ENCODE data around the gene AREL1.

AREL1 gene

GRCh38 chr14:74698465-74698864 is 14.4 kb downstream of the AREL1 start:
- peaks cover 0 to 9% (median 6%) of the 10 kb centered on the region in 4 experiments for H3K4me1 ChIP-seq (ENCODE audit: control extremely low read depth in 1 of 4, control insufficient read depth in 4 of 4, insufficient read depth in 4 of 4, low read length in 3 of 4)
- H3K36me3 ChIP-seq (ENCODE audit: control insufficient read depth in 4 of 4, insufficient read depth in 4 of 4, low read length in 3 of 4) = peaks cover 4 to 19% (median 7%) of the 10 kb centered on the region in 4 experiments
- ChIA-PET CTCF (interaction anchor here (2.1 kb wide), 1 partner anchor 11 kb away, joined by 4 read pairs; no protein-coding TSS in a partner anchor), POLR2A (no interaction called here)
- 95% methylated on average over 2 of the region's 4 CpGs for WGBS (ENCODE audit: insufficient coverage)
- no peak overlapping the region for H3K4me3 ChIP-seq (ENCODE audit: control insufficient read depth in 1 of 7, extremely low read depth in 1 of 7, insufficient read depth in 4 of 7, low read depth in 2 of 7, low read length in 6 of 7)
- DNase-seq = no peak
- H3K27ac ChIP-seq (ENCODE audit: insufficient read depth in 1 of 2, low read depth in 1 of 2, low read length in 2 of 2, poor library complexity in 1 of 2, severe bottlenecking in 2 of 2) = no peak overlapping the region
- no peaks in the 10 kb centered on the region for H3K27me3 ChIP-seq (replicated peaks in 2 of 5; ENCODE audit: control insufficient read depth in 4 of 5, insufficient read depth in 5 of 5, low read length in 4 of 5)
- H3K9me3 ChIP-seq (ENCODE audit: control extremely low read depth in 1 of 5, control insufficient read depth in 4 of 5, insufficient read depth in 2 of 5, low read depth in 1 of 5, low read length in 4 of 5) = peaks cover 0 to 10% (median 6%) of the 10 kb centered on the region in 5 experiments

- no peak for DNase-seq
- peaks cover 4 to 19% (median 7%) of the 10 kb centered on the region in 4 experiments for H3K36me3 ChIP-seq (ENCODE audit: control insufficient read depth in 4 of 4, insufficient read depth in 4 of 4, low read length in 3 of 4)
- H3K27ac ChIP-seq (ENCODE audit: insufficient read depth in 1 of 2, low read depth in 1 of 2, low read length in 2 of 2, poor library complexity in 1 of 2, severe bottlenecking in 2 of 2) = no peak overlapping the region
- H3K4me3 ChIP-seq (ENCODE audit: control insufficient read depth in 1 of 7, extremely low read depth in 1 of 7, insufficient read depth in 4 of 7, low read depth in 2 of 7, low read length in 6 of 7) = no peak overlapping the region
- peaks cover 0 to 10% (median 4%) of the 10 kb centered on the region in 5 experiments for H3K9me3 ChIP-seq (ENCODE audit: control extremely low read depth in 1 of 5, control insufficient read depth in 4 of 5, insufficient read depth in 2 of 5, low read depth in 1 of 5, low read length in 4 of 5)
- ChIA-PET POLR2A (no interaction called here), CTCF (interaction anchor here (2.1 kb wide), 1 partner anchor 10 kb away, joined by 4 read pairs; no protein-coding TSS in a partner anchor)
- WGBS (ENCODE audit: insufficient coverage) = 100% methylated on average over 1 of the region's 2 CpGs
- no peaks in the 10 kb centered on the region for H3K27me3 ChIP-seq (replicated peaks in 2 of 5; ENCODE audit: control insufficient read depth in 4 of 5, insufficient read depth in 5 of 5, low read length in 4 of 5)
- H3K4me1 ChIP-seq (ENCODE audit: control extremely low read depth in 1 of 4, control insufficient read depth in 4 of 4, insufficient read depth in 4 of 4, low read length in 3 of 4) = peaks cover 0 to 9% (median 6%) of the 10 kb centered on the region in 4 experiments
Observed at GRCh38 chr14:74697976-74698375, 14.9 kb downstream of the AREL1 start.

- no peak for DNase-seq
- H3K9me3 ChIP-seq (ENCODE audit: control extremely low read depth in 1 of 5, control insufficient read depth in 4 of 5, insufficient read depth in 2 of 5, low read depth in 1 of 5, low read length in 4 of 5) = peaks cover 0 to 8% (median 4%) of the 10 kb centered on the region in 5 experiments
- WGBS (ENCODE audit: insufficient coverage) = 94% methylated on average over 2 of the region's 2 CpGs
- H3K27ac ChIP-seq (ENCODE audit: insufficient read depth in 1 of 2, low read depth in 1 of 2, low read length in 2 of 2, poor library complexity in 1 of 2, severe bottlenecking in 2 of 2) = no peak overlapping the region
- ChIA-PET CTCF (interaction anchor here (1.9 to 2.1 kb wide), 2 partner anchors 10 to 13 kb away, joined by 4 to 5 read pairs; no protein-coding TSS in a partner anchor), POLR2A (no interaction called here)
- peaks cover 4 to 19% (median 7%) of the 10 kb centered on the region in 4 experiments for H3K36me3 ChIP-seq (ENCODE audit: control insufficient read depth in 4 of 4, insufficient read depth in 4 of 4, low read length in 3 of 4)
- no peak overlapping the region for H3K4me3 ChIP-seq (ENCODE audit: control insufficient read depth in 1 of 7, extremely low read depth in 1 of 7, insufficient read depth in 4 of 7, low read depth in 2 of 7, low read length in 6 of 7)
- H3K4me1 ChIP-seq (ENCODE audit: control extremely low read depth in 1 of 4, control insufficient read depth in 4 of 4, insufficient read depth in 4 of 4, low read length in 3 of 4) = peaks cover 0 to 9% (median 6%) of the 10 kb centered on the region in 4 experiments
- no peaks in the 10 kb centered on the region for H3K27me3 ChIP-seq (replicated peaks in 2 of 5; ENCODE audit: control insufficient read depth in 4 of 5, insufficient read depth in 5 of 5, low read length in 4 of 5)
Observed at GRCh38 chr14:74697543-74697942, 15.3 kb downstream of the AREL1 start.

- no CpG with 5 or more reads among the region's 1 CpG for WGBS (ENCODE audit: insufficient coverage)
- CTCF ChIA-PET = interaction anchor here (1.9 to 2.1 kb wide), 2 partner anchors 9 to 12 kb away, joined by 4 to 5 read pairs; no protein-coding TSS in a partner anchor
- DNase-seq = no peak
- H3K4me1 ChIP-seq (ENCODE audit: control extremely low read depth in 1 of 4, control insufficient read depth in 4 of 4, insufficient read depth in 4 of 4, low read length in 3 of 4) = peaks cover 0 to 9% (median 6%) of the 10 kb centered on the region in 4 experiments
- H3K9me3 ChIP-seq (ENCODE audit: control extremely low read depth in 1 of 5, control insufficient read depth in 4 of 5, insufficient read depth in 2 of 5, low read depth in 1 of 5, low read length in 4 of 5) = peaks cover 0 to 3% (median under 1%) of the 10 kb centered on the region in 5 experiments
- H3K27ac ChIP-seq (ENCODE audit: insufficient read depth in 1 of 2, low read depth in 1 of 2, low read length in 2 of 2, poor library complexity in 1 of 2, severe bottlenecking in 2 of 2) = no peak overlapping the region
- peaks cover 0 to 20% (median 5%) of the 10 kb centered on the region in 4 experiments for H3K36me3 ChIP-seq (ENCODE audit: control insufficient read depth in 4 of 4, insufficient read depth in 4 of 4, low read length in 3 of 4)
- POLR2A ChIA-PET = no interaction called here
- no peak overlapping the region for H3K4me3 ChIP-seq (ENCODE audit: control insufficient read depth in 1 of 7, extremely low read depth in 1 of 7, insufficient read depth in 4 of 7, low read depth in 2 of 7, low read length in 6 of 7)
- H3K27me3 ChIP-seq (replicated peaks in 2 of 5; ENCODE audit: control insufficient read depth in 4 of 5, insufficient read depth in 5 of 5, low read length in 4 of 5) = no peaks in the 10 kb centered on the region
Observed at GRCh38 chr14:74697011-74697410, 15.9 kb downstream of the AREL1 start.

GRCh38 chr14:74695406-74695805 is 17.5 kb downstream of the AREL1 start:
- POLR2A ChIA-PET = no interaction called here
- DNase-seq = peak in 2 of 3 donors; percentile 29 to 34
- H3K9me3 ChIP-seq (ENCODE audit: control extremely low read depth in 1 of 5, control insufficient read depth in 4 of 5, insufficient read depth in 2 of 5, low read depth in 1 of 5, low read length in 4 of 5) = no peaks in the 10 kb centered on the region
- H3K4me1 ChIP-seq (ENCODE audit: control extremely low read depth in 1 of 4, control insufficient read depth in 4 of 4, insufficient read depth in 4 of 4, low read length in 3 of 4) = peaks cover 0 to 9% (median 6%) of the 10 kb centered on the region in 4 experiments
- H3K27ac ChIP-seq (ENCODE audit: insufficient read depth in 1 of 2, low read depth in 1 of 2, low read length in 2 of 2, poor library complexity in 1 of 2, severe bottlenecking in 2 of 2) = no peak overlapping the region
- no peak overlapping the region for H3K4me3 ChIP-seq (ENCODE audit: control insufficient read depth in 1 of 7, extremely low read depth in 1 of 7, insufficient read depth in 4 of 7, low read depth in 2 of 7, low read length in 6 of 7)
- CTCF ChIA-PET = no interaction called here
- H3K27me3 ChIP-seq (replicated peaks in 2 of 5; ENCODE audit: control insufficient read depth in 4 of 5, insufficient read depth in 5 of 5, low read length in 4 of 5) = no peaks in the 10 kb centered on the region
- peaks cover 0 to 34% (median 13%) of the 10 kb centered on the region in 4 experiments for H3K36me3 ChIP-seq (ENCODE audit: control insufficient read depth in 4 of 4, insufficient read depth in 4 of 4, low read length in 3 of 4)
- WGBS (ENCODE audit: insufficient coverage) = 100% methylated on average over 2 of the region's 4 CpGs

- peaks cover 0 to 9% (median 6%) of the 10 kb centered on the region in 4 experiments for H3K4me1 ChIP-seq (ENCODE audit: control extremely low read depth in 1 of 4, control insufficient read depth in 4 of 4, insufficient read depth in 4 of 4, low read length in 3 of 4)
Observed at GRCh38 chr14:74693191-74693590, 19.7 kb downstream of the AREL1 start.

GRCh38 chr14:74691456-74691855 is 21.4 kb downstream of the AREL1 start:
- H3K36me3 ChIP-seq (ENCODE audit: control insufficient read depth in 4 of 4, insufficient read depth in 4 of 4, low read length in 3 of 4) = peaks cover 9 to 39% (median 21%) of the 10 kb centered on the region in 4 experiments
- WGBS (ENCODE audit: insufficient coverage) = no CpG with 5 or more reads among the region's 2 CpGs
- no peaks in the 10 kb centered on the region for H3K27me3 ChIP-seq (replicated peaks in 2 of 5; ENCODE audit: control insufficient read depth in 4 of 5, insufficient read depth in 5 of 5, low read length in 4 of 5)
- H3K4me3 ChIP-seq (ENCODE audit: control insufficient read depth in 1 of 7, extremely low read depth in 1 of 7, insufficient read depth in 4 of 7, low read depth in 2 of 7, low read length in 6 of 7) = no peak overlapping the region
- ChIA-PET POLR2A (interaction anchor here (0.6 kb wide), 1 partner anchor 21 kb away, joined by 3 read pairs; no protein-coding TSS in a partner anchor), CTCF (no interaction called here)
- H3K4me1 ChIP-seq (ENCODE audit: control extremely low read depth in 1 of 4, control insufficient read depth in 4 of 4, insufficient read depth in 4 of 4, low read length in 3 of 4) = peaks cover 0 to 15% (median 6%) of the 10 kb centered on the region in 4 experiments
- no peak for DNase-seq
- H3K9me3 ChIP-seq (ENCODE audit: control extremely low read depth in 1 of 5, control insufficient read depth in 4 of 5, insufficient read depth in 2 of 5, low read depth in 1 of 5, low read length in 4 of 5) = no peaks in the 10 kb centered on the region
- H3K27ac ChIP-seq (ENCODE audit: insufficient read depth in 1 of 2, low read depth in 1 of 2, low read length in 2 of 2, poor library complexity in 1 of 2, severe bottlenecking in 2 of 2) = no peak overlapping the region

More at GRCh38 chr14:74693191-74693590, 19.7 kb downstream of the AREL1 start:
- no CpG with 5 or more reads among the region's 3 CpGs for WGBS (ENCODE audit: insufficient coverage)
- Histone ChIP-seq H3K9me3 (ENCODE audit: control extremely low read depth in 1 of 5, control insufficient read depth in 4 of 5, insufficient read depth in 2 of 5, low read depth in 1 of 5, low read length in 4 of 5) (no peaks in the 10 kb centered on the region), H3K27ac (ENCODE audit: insufficient read depth in 1 of 2, low read depth in 1 of 2, low read length in 2 of 2, poor library complexity in 1 of 2, severe bottlenecking in 2 of 2) (no peak overlapping the region), H3K27me3 (replicated peaks in 2 of 5; ENCODE audit: control insufficient read depth in 4 of 5, insufficient read depth in 5 of 5, low read length in 4 of 5) (no peaks in the 10 kb centered on the region), H3K36me3 (ENCODE audit: control insufficient read depth in 4 of 4, insufficient read depth in 4 of 4, low read length in 3 of 4) (peaks cover 11 to 38% (median 20%) of the 10 kb centered on the region in 4 experiments), H3K4me3 (ENCODE audit: control insufficient read depth in 1 of 7, extremely low read depth in 1 of 7, insufficient read depth in 4 of 7, low read depth in 2 of 7, low read length in 6 of 7) (no peak overlapping the region)
- POLR2A ChIA-PET = no interaction called here
- CTCF ChIA-PET = interaction anchor here (1.4 kb wide), 1 partner anchor 17 kb away, joined by 3 read pairs; no protein-coding TSS in a partner anchor
- no peak for DNase-seq
